NCI-H2081 (cell line): ENCODE data around the gene DFFA.
"Not testable (repeated sequence)": the region's sequence is repeated elsewhere in the genome, so short reads cannot be mapped to it uniquely, and the experiment has no call there.

Experiments
- DNase-seq, 2 experiments: peaks; one replicate each; lab custom pipeline; 2025; lab: John Stamatoyannopoulos, UW

DFFA gene

DNA sequence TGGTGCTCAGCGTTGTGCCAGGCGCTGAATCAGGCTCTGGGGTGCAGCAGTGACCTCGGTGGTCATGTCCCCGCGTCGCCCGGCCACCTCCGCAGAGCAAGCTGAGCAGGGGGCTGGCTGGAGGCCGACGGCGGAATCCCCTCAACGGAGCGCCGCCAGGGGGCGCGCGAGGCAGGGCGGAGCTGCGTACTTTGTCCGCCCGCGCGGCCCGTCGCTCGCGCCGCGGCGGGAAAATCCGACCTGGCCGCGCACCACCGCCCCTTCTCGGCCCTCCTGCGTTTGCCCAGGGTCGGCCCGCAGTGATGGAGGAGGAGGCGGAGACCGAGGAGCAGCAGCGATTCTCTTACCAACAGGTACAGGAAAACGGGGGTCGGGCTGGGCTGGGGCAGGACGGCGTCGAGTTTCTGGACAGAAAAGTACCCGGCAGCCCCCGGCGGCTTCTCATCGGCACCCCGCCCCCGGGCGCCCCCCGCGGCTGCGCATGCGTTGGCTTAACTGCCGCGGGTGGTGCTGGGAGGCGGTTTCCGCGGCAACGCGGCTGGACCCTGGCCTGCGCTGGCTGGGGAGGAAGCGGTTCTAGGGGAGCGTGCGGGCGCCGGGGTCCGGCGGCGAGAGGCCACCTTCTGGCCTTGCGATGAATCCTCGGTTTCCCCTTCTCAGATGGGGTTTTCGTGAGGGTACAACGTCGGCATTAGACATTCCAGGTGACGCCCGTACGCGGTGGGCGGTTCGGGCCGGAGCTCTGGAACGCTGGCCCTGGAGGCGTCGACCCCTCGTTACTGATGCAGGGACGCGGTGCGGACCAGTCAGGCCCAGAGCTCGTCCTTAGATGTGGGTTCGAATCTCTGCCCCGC is 41.9 kb downstream of the DFFA start, which contains the start of gene CENPS:
Gene CENPS, plus strand, starts transcription at position 218 of the 854 bp plus-strand sequence. Its CDS starts 85 bp downstream, at position 303.
- peak; percentile 83 to 90 for DNase-seq

DNA sequence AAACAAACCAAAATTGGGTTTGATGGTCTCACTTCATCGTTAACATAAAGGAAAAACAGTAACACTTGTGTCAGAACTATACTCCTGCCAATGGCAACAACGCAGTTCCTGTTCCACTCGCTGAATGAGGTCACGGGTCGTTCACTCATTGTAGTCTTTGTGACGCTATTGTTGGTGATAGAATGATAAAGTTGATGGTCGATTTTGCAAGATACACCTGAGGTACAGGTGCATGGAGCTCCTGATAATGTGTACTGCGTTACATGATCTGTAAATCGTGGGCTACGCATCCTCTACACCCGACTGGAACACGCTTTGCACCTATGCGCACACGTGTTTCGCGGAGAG is 42.5 kb downstream of the DFFA start:
- DNase-seq, result no peak

DNA sequence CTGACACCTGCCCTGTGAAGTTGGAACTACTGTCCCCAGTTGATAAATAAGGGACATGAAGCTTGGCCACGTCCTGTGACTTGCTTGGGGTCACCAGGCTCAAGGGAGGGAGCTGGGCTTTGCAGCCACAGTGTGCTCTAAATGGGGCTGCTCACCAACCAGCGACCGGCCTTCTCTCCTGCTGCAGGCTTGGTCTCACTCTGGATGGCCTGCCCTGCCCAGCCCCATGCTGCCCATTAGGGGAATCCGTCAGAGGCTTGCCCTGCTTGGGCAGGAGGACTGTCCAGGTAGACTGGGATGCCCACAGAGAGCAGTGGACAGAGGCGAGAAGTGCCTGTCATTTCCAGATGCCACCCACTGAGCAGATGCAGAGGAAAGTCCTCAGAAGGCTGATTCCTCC is 43.3 kb downstream of the DFFA start:
- DNase-seq, result no peak

DNA sequence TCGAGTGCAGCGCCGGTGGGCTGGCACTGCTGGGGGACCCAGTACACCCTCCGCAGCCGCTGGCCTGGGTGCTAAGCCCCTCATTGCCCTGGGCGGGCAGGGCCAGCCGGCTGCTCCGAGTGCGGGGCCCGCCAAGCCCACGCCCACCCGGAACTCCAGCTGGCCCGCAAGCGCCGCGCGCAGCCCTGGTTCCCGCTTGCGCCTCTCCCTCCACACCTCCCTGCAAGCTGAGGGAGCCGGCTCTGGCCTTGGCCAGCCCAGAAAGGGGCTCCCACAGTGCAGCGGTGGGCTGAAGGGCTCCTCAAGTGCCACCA is 45.8 kb downstream of the DFFA start:
- DNase-seq, result not testable (repeated sequence)

DNA sequence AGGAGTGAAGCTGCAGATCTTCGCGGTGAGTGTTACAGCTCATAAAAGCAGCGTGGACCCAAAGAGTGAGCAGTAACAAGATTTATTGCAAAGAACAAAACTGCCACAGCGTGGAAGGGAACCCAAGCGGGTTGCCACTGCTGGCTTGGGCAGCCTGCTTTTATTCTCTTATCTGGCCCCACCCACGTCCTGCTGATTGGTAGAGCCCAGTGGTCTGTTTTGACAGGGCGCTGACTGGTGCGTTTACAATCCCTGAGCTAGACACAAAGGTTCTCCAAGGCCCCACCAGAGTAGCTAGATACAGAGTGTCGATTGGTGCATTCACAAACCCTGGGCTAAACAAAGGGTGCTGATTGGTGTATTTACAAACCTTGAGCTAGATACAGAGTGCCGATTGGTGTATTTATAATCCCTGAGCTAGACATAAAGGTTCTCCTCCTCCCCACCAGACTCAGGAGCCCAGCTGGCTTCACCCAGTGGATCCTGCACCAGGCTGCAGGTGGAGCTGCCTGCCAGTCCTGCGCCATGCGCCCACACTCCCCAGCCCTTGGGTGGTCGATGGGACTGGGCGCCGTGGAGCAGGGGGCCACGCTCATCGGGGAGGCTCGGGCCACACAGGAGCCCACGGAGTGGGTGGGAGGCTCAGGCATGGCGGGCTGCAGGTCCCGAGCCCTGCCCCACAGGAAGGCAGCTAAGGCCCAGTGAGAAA is 46.3 kb downstream of the DFFA start:
- not testable (repeated sequence) for DNase-seq

DNA sequence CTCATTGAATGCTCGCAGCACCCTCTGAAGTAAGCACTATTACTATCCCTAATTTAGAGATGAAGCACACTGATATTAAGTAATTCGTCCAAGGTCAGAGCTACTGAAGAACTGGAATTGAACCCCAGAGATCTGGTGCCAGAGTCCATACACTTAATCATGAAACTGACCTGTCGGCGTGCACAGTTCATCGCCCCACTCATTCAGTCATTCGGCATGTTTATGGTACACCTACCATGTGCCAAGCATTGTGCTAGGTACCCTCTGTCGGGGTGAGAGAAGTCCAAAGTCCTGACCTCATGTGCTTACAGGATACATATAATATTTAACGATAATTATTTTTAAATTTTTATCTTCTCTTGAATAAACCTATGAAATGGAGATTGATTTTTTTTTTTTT is 47.7 kb downstream of the DFFA start:
- DNase-seq, result no peak

DNA sequence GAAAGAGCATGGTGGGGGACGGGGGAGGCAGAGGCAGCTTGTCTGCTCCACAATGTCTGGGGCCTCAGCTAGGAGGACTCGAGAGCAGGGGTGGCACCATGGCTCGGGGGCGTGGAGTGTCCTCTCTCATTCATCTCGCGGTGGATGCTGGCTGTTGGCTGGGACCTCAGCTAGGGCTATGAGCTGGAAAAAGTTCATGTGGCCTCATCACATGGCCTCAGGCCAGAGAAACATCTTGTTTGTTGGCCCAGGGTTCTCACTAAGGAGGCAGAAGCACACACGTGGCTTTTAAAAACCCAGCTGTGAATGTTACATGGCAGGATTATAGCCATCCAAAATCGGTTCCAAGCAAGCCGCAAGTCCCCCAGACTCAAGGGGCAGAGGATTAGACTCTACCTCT is 48.3 kb downstream of the DFFA start:
- DNase-seq, result no peak

DNA sequence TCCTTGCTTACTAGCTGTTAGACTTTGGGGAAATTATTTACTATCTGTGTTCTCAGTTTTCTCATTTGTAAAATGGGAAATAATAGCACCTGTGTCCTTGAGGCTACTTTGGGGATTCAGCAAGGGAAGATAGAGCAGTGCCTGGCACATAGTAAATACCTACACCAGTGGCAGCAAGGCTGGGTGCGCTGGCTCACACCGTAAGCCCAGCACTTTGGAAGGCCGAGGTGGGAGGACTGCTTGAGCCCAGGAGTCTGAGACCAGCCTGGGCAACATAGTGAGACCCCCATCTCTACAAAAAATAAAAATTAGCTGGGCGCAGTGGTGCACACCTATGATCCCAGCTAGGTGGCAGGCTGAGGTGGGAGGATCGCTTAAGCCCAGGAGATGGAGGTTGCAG is 50.7 kb downstream of the DFFA start:
- no peak for DNase-seq

DNA sequence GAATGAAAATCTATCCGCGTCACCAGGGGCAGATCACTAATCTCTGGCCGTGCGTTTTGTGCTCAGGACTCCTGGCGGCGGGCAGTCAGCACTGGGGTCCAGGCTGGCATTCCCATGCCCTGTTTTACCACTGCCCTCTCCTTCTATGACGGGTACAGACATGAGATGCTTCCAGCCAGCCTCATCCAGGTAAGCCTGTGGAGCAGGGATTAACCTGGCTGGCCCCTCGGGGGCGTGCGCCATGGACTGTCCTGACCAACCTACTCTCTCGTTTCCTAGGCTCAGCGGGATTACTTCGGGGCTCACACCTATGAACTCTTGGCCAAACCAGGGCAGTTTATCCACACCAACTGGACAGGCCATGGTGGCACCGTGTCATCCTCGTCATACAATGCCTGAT is 53.0 kb downstream of the DFFA start:
- DNase-seq, result no peak

DNA sequence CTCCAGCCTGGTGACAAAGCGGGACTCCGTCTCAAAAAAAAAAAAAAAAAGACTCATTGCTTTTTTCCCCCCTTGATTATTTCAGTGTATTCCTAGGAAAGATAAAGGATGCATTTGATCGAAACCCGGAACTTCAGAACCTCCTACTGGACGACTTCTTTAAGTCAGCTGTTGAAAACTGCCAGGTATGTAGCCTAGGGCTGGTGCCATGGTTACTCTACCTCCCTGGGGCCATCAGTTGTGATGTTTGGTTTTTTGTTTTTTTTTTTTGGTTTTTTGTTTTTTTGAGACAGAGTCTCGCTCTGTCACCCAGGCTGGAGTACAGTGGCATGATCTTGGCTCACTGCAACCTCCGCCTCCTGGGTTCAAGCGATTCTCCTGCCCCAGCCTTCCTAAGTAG is 53.6 kb downstream of the DFFA start:
- DNase-seq, result not testable (repeated sequence)

DNA sequence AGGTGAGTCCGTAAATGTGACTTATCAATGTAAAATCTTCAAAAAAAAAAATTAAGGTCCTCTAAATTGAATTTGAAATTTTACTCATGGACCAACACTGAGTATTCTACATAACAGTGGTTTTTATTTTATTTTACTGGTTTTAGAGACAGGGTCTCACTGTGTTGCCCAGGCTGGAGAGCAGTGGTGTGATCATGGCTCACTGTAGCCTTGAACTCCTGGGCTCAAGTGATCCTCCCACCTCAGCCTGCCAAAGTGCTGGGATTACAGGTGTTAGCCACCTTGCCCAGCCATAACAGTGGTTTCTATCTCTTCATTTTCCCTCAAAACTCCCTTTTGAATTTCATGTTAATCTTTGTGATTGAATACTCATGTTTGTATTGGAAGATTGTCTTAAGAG is 56.4 kb downstream of the DFFA start:
- DNase-seq, result not testable (repeated sequence)

DNA sequence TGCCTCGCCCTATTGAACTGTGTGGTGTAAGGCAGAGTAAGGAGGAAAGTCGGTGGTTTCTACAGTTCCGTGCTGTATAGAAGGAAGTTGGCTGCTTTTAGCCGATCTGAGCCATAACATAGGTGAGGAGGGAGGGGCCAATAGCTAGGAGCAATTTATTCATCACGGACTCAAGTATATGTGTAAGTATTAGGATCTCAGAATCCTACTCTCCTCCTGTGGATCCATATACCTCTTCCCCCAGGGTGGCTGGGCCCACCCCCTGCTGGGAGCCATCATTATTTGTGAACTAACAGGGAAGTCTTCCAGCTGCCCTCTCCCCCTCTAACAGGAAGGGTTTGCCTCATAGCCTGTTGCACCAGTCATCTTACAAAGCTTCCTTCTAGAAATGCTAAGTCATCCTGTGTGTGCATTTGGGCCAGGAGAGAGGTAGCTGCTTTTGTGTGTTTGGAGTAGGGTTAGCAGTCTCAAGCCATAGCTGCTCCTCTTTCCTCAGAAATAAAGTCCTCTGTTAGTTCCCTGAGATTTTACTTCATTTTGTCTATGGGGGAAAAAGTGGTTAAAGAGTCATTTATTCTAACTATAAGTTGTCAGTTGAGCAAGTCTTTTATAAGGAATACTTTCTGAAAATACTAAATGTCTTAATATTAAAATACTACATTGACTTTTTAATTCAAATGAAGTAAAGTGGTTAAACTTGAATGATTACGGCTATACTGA is 57.0 kb downstream of the DFFA start:
- DNase-seq, result no peak

DNA sequence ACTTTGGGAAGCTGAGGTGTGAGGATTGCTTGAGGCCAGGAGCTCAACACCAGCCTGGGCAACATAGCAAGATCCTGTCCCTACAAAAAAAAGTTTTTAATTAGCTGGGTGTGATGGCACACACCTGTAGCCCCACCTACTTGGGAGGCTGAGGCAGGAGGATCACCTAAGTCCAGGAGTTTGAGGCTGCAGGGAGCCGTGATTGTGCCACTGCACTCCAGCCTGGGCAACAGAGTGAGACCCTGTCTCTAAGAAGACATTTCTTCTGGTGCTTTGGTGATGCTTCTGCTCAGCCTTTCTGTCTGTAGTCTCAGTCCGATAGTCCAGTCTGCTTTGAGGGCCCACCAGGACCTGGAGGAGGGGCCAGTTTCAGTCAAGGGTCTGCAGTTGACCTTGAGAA is 65.1 kb downstream of the DFFA start:
- DNase-seq, result no peak
